GM21619 (cell line): ENCODE data around the gene LRIG1.

Source experiments
- ATAC-seq: cut with Tn5 transposase; IDR thresholded peaks from one replicate; pipeline ENCODE4 v1.9.1; 2021; ENCODE audit not compliant: unreplicated experiment

Gene LRIG1

DNA sequence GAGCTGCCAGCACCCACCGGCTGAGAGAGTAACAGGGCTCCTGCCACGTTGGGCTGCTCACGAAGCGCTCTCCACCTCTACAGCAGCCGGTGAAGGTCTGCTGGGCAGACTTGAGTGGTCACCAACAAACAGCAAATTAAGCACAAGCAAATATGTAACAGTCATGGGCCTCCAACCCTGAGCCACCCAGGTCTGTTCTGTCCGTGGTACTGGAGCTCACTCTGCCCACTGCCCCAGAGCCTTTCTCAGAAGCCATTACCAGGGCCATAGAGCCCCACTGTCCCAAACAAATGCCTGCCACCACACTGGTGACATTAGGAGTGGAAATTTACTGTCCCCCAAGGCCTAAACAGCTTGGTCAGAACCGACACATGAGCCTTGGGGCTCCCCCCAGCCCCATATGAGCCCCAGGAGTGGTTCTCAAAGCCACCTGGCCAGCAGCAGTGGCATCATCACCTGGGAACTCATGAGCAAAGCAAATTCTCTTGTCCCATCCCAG lies 56.6 kb downstream of the LRIG1 start:
- ATAC-seq = no peak

DNA sequence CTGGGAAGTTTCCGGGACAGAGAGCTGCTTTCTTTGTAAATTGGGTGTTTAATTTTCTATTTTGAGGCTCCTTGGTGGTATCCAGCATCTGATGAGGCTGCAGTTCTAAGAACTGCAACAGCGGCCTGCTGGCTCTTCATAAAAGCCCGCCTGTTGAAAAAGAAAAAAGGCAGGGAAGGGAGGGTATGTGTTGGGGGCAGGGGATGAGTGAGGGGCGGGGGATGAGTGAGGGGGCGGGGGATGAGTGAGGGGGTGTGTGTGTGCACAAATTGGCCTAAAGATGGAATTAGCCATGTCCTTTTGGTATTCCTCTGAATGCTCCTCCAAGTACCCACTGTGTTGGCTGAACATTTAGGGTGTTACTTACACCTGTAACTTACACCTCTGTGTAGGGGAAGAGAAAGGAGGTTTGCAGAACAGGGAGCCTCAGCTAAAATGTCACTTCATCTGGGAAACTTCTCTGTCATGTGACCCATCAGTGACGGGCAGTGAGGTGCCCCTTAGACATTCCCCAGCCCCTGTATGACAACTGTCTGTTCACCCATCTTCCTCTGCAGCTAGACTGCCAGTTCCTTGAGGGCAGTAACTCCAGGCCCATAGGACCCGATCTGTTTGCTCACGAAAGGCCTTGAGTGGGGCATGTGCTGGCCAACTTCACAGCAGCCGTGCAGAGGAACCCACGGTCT lies 57.6 kb downstream of the LRIG1 start:
- no peak for ATAC-seq

DNA sequence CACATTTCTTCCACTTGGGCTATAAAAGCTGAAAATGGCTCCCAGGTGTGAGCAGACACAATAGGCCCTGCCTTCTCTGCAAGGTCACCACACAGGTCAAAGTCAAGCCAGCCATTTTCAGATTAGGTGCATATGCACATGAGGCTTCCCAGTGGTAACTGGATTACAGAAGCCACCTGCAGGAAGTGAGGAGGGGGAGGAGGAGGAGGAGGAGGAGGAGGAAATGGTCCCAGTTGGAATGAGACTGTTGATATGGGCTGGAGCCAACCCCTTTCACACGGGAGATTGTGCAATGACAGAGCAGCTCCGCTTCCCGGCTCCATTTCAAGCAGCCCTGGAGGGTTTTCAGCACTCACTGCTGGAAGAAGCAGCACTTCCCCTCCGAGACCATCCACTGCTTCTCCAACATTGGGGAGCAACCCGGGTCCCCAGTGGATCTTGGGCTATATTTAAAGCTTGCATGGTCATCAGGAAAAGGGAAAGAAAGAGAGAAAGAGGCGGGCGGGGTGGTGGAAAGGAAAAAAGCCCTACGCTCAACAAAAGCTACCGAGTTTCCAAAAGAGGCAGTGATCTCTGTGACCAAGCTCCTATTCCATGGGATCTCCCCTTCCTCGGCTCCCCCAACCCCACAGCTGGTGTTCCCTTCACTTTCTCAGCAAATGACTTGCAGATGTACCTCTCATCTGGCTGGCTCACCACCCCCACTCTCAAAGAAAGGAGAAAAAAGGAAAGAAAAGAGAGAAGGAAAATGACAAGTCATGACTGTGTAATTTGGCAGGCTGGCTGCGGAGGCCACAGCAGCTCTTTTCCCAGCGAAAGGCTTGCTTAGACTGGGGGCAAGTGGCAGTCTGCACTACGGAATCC lies 58.3 kb downstream of the LRIG1 start:
- no peak for ATAC-seq

DNA sequence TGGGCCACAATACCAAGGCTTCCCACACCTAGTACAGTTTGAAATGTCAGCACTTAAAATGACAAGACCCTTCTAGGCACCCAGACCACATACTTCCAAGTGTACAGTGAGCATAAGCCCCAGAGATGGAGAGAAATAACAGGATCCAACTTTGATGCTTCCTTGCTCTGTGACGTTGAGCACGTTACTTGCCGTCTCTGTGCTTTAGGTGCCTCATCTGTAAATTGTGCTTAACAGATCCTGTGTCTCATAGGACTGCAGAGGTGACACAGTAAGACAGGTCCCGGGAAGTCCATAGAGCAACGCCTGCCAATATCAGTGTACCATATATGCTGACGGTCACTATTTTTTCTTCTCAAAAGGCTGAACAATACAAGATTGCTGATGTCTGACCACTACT lies 59.1 kb downstream of the LRIG1 start:
- ATAC-seq = no peak

DNA sequence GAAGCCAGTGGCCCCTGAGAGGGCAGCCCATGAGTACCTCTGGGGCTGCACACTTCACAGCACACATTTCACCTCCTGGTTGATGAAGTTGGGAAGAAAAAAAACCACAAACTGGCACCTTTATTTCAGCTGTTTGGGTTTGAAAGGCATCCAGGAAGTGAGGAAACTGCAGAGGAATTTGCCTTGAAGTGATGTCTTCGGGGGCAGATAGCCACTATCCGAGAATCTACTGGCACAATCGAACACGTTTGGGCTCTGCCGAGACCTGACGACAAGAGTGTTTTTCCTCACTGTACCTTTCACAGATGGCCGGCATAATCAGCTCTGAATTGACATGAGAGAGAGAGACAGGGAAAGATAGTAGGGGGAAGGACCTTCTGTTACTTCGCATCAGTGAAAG lies 59.7 kb downstream of the LRIG1 start:
- no peak for ATAC-seq

DNA sequence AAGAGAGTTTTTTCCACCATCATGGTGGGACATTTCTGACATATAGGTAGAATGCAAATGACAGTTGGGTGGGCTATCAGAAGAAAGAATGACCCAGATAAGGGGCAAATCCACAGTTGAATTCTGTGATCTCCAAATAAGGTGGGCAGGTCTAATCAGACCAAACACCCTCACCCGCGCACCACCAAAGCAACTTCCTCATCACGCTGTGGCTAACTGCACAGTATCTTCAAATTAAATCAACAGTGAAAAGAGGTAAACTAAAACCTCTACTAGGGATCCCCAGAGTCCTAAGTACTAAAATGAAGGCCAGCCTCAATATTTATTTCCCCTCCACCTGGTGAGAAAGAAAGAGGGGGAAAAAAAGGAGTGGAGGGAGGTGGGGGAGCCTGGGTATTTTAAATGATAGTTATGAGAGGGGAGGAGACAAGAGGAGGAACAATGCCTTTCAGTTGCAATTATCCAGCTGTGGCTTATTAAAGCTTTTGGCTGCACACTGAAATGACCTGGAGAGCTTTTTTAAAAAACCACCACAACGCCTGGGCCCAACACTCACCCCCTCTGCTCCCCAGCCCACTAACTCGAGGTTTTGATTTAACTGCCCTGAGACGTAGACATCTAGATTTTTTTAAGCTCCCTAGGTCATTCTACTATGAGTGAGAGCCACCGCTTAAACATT lies 61.0 kb downstream of the LRIG1 start:
- no peak for ATAC-seq

DNA sequence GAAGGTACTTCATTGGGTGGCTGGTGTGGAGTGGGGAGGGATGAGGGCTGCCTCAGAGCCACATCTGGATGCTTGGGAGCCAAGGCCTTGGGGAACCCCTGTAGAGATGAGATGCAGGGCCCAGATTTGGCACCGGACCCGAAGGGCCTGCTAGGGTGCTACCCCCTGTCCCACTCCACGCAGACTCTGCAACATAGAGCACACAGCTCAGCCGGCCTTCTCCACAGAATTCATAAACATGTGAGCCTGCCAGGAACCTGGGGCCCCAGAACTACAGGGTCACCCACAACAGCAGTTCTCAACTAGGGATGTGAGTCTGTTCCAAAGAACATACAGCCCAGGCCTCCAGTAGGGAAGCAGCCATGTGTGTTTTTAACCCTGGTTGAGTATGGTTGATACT lies 62.8 kb downstream of the LRIG1 start:
- ATAC-seq = no peak

DNA sequence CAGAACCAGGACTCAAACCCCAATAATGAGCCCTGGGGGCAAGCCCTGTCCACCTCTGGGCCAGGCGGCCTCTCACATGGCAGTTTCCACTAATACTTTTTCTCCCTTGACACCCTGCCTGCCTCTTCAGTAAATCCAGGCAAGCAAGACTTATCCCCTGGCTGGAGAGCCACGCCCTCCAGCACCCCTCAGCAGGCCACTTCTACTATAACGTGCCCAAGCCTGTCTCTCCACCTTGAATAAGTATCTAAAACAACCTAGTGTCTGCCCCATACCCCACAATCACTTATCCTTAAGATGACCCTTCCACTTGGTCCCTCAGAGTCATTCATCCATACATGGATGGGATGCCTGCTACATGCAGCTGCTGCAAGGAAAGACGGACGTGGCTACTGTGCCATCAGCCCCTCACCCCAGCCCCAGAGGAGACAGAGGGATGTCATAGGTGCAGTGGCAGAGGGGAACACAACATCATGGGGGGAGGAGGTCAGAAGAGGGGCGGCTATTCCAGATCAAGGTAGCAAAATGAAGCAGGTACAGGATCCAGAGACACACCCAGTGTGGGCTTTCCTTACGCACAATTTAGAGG lies 63.4 kb downstream of the LRIG1 start:
- no peak for ATAC-seq

DNA sequence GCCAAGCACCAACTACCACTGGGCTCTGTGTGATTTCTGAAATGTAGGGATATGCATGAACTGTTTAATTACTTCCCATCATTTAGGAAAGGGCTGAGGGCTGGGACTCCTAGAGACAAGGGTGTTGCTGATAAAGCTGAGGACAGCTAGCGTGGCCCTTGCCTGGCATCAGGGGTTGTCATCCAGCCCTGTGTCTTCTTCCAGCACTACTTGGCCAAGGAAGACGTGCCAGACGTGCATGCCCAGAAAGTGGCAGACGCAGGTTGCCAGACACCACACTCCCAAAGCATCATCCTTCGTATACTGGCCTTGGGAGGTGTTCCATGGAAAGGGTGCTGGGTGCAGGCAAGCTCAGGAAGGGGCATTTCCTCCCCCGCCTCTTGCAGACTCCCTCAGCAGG lies 64.8 kb downstream of the LRIG1 start:
- ATAC-seq = no peak

DNA sequence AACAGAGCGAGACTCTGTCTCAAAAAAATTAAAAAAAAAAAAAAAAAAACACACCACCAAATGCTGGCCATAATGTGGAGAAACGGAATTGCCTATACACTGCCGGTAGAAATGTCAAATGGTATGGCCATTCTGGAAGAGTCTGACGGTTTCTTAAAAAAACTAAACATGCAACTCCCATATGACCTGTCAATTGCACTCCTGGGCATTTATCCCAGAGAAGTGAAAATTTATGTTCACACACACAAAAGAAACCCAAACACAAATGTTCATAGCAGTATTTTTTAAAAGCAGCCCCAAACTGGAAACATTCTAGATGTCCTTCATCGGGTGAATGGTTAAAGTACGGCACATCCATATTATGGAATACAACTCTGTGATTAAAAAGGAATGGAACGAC lies 66.1 kb downstream of the LRIG1 start:
- ATAC-seq = no peak

DNA sequence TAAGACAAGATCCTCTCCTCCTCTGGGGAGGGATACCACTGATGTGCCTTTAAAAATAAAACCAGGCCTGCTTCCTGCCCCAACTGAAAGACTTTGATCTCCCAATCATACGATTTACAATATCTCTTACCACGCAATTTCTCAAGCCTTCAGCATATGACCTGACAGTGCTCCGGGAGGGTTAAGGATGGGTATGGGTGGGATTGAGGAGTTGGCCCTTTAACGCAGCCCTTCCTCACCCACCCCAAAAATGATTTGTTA lies 67.4 kb downstream of the LRIG1 start:
- no peak for ATAC-seq

DNA sequence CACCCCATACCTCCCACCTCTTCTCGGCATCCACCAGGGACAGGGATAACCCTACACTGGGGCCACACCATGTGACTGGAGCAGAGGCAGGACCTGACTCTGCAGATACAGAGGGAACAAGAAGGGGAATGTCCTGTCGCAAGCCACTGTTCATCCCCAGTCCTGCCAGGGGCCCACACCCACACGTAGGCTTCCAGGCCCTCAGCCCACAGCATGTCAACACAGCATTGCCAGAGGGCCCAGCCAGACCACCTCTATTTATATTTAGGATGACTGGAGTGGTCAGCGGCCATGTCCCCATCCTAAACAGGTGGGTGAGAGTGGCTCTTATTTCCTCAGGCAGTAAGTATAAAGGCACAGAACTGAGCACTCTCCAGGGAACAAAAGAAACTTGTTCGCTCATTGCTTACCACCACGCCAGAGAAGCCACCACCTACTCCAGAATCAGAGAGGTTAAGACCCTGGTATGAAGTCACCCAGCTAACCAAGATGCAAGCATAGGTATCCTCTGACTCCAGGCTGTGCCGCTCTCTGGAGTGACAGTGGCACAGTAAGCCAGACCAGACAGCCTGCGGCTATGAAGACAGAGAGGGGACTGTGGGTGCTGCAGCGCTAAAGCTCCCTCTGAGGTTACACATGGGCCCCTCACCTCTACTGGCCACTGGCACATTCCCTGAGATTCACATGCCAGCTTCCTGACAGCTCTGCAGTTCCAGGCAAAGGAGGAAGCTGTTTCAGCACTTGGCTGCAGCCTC lies 67.9 kb downstream of the LRIG1 start:
- ATAC-seq = no peak

DNA sequence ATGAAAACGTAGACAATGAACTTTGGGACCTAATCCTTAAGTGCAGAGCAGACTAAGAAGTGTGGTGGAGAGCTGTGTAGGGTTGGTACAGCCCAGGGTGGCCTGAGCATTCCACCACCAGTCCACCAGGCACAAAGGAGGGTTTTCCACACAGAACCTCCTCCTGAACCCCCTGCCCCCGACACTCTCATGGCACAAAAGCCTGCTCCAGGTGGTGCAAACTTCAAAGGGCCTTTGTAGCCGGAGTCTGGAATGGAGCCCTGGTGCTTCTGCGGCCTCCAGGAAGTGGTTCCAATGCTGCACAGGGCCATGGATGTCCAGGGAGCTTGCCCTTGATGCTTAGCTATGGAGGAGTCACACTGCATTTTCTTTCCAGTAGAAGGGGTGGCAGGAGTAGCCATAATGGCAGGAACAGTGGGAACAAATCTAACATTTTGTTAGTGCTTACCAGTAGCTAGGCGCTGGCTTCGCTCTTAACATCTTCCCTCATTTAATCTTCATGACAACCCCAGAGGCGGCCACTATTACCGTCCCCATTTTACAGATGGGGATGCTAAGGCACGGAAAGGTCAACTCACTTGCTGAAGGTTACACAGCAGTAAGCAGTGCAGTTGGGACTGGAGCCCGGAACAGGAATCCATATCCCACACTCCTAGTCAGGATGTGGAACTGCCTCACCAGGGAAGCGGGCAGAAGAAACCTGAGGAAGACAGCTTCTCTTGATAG lies 68.6 kb downstream of the LRIG1 start:
- ATAC-seq = no peak

DNA sequence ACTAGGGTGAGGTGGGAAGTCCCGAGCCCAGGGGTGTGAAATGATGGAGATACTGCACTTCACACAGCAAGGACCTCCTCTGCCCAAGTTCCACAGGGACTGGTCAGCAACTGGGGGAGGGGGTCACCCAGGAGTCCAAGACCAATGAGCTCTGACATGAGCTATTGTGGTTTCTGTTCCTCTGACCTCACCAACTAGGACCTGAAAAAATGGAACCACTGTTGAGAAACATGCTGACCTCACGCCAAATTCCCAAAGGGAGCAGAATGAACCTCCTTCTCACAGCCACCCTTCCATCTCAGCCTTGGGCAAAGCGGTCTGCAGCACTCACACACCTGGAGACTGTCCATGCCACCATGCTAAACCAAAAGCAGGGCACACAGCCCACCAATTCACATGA lies 69.3 kb downstream of the LRIG1 start:
- ATAC-seq = no peak

DNA sequence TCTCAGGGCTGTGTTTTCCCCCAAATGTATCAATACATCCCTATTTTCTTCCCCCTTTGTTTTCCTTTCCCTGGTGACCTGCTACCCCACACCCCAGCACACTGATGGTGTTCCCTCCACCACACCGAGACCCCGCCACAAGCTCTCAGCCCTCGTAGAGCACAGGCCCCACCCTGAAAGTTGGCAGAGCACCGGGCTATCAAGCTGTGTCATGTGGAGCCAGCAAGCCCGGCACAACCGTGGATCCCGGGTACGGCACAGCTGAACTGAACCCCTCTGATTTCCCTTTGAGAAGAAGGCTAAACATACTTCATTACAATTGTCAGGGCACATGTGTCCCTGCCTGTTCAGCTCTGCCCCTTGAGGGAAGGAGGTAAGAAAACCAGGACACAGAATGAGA lies 69.9 kb downstream of the LRIG1 start:
- no peak for ATAC-seq

DNA sequence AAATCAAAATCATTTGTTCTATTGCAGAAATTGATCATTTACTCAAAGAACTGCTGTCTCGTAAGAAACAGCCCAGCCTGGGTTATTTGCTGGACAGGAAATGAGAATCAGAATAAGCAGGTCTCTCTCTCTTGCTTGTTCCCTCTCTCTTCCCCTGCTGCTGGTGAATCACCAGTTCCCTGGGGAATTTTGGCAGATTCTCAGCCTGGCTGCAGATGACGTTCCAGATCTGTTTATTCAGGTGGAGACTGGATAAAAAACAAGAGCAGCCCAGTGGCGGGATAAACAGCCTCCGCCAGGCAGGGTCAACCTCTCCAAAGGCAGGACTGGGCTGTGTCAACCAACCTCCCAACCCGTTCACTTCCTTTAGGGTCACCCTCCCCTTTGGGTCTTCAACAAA lies 72.1 kb downstream of the LRIG1 start:
- ATAC-seq = no peak

DNA sequence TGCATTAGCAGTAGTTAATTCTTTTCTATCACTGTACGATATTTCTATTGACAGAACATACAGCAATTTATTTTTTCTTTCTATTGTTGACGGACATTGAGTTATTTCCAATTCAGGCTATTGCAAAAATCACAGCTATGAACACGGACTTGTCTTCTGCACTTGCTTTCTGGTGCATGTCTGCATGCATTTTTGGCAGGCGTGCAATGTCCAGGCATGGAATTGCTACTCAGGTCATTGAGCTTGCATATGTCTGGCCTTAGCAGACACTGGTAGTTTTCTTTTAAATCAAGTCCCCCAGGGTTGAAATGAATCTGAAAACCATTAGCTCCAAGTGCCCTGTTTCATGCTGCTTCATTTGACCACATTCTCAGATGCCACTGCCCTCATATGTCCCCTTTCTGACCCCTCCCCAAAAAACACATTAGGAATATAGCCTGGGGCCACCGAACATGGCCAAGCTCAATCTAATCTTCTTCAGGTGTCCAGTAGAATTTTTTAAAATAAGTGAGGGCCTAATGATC lies 72.8 kb downstream of the LRIG1 start:
- ATAC-seq = no peak

DNA sequence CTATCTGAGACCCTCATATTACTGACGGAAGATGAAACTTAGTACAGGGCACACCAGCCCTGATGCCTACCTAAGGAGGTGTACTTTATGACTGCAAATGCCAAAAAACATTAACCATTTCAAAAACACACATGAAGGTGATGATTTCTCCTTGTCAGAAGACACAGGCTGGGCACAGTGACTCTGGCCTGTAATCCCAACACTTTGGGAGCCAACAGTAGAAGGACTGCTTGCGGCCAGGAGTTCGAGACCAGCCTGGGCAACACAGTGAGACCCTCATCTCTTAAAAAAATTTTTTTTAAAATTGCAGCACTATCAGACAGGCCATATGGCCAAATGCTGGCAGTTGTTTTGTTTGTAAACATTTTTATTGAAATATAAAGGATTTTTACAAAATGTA lies 73.5 kb downstream of the LRIG1 start:
- ATAC-seq = no peak

DNA sequence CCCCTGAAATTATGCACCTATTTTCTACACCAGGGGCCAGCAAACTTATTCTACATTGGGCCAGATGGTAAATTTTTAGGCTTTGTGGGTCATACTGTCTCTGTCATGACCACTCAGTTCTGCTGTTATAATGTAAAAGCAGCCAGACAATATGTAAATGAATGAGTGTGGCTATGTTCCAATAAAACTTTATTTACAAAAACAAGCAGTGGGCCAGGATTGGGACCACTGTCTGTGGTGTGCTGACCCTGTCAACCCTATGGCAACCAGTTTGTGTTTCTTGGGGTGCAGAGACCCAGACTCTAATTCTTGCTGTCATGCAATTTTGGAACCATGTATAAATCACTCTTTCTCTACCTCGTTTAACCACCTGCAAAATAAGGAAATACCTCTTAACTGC lies 74.7 kb downstream of the LRIG1 start:
- no peak for ATAC-seq

DNA sequence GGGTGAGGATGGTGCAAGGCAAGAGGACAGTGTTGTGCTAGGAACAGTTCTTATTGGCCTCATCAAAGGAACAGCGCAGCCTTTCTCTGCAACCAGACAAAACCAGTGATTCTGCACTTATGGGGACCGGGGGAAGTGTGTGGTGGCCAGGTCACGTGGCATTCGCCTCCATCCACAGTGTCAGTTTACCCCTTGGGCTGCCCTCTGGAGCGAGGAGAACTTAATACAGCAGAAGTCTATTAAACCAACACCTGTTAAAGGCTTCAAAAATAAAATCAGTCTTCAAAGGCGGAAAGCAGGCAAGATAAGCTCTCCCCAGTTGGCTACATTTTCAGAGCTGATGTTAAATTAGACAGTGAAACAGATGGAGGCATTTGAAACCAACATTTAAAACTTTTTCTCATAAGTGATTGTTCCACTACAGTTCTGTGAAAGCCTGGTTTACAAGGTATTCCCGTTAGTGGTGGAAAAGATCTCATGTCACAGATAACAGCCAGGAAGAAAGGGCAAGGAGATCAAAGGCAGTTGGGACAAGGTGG lies 75.2 kb downstream of the LRIG1 start:
- no peak for ATAC-seq
